ENCODE results near the gene C11orf65. TPM values are rescaled to one million over a fixed set of nuclear protein-coding genes. Genes with fewer than 3 reads are reported as not detected.

The C11orf65 gene
- total RNA-seq, 2 donors from 2014 or later, result 0.18 to 4.3 TPM

DNA sequence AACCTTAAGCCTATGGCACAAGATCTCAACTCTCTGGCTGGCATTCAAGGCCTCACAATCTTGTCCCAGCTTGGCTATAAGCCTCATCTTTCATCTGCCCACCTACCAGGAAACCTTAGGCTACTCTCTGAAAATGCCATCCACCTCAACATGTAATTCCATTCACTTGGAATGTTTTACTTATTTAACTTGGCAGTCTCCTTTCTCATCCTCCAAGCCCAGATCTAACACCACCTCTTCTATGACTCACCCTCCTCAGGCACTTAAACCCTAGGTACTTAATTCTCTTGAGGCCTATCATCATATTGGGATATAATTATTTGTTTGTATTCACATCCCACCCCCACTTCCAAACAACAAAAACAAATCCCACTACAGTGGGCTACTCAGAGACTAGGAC lies 15.8 kb upstream of the C11orf65 start:
- intact Hi-C loops (cut with DNase I), result no loop called here
- TF ChIP-seq, protein P1, sequence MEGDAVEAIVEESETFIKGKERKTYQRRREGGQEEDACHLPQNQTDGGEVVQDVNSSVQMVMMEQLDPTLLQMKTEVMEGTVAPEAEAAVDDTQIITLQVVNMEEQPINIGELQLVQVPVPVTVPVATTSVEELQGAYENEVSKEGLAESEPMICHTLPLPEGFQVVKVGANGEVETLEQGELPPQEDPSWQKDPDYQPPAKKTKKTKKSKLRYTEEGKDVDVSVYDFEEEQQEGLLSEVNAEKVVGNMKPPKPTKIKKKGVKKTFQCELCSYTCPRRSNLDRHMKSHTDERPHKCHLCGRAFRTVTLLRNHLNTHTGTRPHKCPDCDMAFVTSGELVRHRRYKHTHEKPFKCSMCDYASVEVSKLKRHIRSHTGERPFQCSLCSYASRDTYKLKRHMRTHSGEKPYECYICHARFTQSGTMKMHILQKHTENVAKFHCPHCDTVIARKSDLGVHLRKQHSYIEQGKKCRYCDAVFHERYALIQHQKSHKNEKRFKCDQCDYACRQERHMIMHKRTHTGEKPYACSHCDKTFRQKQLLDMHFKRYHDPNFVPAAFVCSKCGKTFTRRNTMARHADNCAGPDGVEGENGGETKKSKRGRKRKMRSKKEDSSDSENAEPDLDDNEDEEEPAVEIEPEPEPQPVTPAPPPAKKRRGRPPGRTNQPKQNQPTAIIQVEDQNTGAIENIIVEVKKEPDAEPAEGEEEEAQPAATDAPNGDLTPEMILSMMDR (IDR thresholded peaks at IDR 0.05), result no peak
- TF ChIP-seq POLR2AphosphoS5 (IDR thresholded peaks at IDR 0.05), result no peak
- TF ChIP-seq POLR2A (IDR thresholded peaks at IDR 0.05), result no peak
- DNase-seq (ENCODE audit: low spot score), result no peak
- no peaks in the 10 kb centered on the region for H3K27me3 ChIP-seq (replicated peaks; ENCODE audit: insufficient read depth)
- no peaks in the 10 kb centered on the region for H3K36me3 ChIP-seq
- no peaks in the 10 kb centered on the region for H3K4me1 ChIP-seq (replicated peaks)
- no peak overlapping the region for H3K27ac ChIP-seq
- H3K4me3 ChIP-seq, result no peak overlapping the region
- H3K9me3 ChIP-seq, result no peaks in the 10 kb centered on the region

DNA sequence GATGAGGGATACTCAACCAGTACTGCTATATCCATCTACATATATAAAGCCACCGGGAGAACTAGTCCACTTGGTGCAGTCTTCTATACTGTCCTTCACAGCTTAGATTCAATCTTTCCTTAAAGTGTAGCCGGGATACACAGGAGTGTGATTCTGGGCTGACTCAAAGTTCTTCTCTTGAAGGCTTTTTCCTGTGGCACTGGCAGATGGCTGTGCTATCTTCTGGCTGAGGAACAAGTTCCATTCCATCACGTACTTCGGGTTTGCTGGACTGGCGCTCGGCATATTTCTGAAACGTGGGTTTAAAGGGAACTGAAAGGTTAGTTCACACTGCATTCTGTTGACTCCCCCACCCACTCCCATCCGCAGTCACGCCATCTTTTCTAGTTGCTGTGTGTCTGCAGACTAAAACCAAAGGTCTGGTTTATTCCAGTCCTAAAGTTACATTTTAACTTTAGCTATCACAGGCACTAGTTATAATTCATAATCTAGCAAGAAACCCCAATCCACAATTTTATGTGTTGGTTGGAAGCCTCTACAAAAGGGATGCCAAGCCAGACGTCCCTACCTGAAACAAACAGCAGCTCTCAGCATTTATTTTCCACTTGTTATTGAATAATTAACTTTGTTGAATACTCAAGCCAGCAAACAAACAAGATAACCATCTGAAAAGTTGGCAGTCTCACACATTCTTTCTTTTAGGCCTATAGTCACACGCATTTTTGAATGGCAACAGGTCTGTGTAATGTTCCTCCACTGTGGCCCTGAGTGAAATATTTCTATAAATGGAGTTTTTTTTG lies 7.5 kb upstream of the C11orf65 start:
- DNase-seq (ENCODE audit: low spot score), result no peak
- no peaks in the 10 kb centered on the region for H3K4me1 ChIP-seq (replicated peaks)
- H3K27ac ChIP-seq, result no peak overlapping the region
- H3K9me3 ChIP-seq, result no peaks in the 10 kb centered on the region
- no peak overlapping the region for H3K4me3 ChIP-seq
- intact Hi-C loops (cut with DNase I), result no loop called here
- no peaks in the 10 kb centered on the region for H3K27me3 ChIP-seq (replicated peaks; ENCODE audit: insufficient read depth)
- H3K36me3 ChIP-seq, result peaks cover 0 to 4% of the 10 kb centered on the region in 2 donors
- TF ChIP-seq POLR2AphosphoS5 (IDR thresholded peaks at IDR 0.05) (no peak), POLR2A (IDR thresholded peaks at IDR 0.05) (no peak)
- TF ChIP-seq, protein P1 (IDR thresholded peaks at IDR 0.05), result no peak
- 77% methylated on average over 11 of the region's 11 CpGs for WGBS

DNA sequence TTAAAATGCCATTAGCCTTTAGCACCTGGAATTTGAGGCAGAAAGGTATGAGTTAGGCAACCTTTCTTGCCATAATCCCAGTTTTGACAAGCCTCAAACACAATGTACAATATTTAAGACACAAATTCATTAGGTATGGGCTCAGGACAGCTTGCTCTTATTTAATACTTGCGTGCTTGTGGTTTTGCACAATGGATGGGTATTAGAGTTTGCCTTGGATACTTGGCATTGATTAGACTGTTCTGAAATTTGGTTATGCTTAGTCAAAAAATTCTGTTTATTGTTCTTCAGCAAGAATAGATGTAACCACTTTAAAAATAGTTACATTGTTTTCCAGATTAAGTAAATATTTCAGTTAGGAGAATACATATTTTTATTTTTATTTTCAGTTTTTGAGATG lies 5.4 kb upstream of the C11orf65 start:
- Histone ChIP-seq H3K27ac (no peak overlapping the region), H3K27me3 (replicated peaks; ENCODE audit: insufficient read depth) (no peaks in the 10 kb centered on the region), H3K4me3 (no peak overlapping the region), H3K9me3 (no peaks in the 10 kb centered on the region), H3K36me3 (peaks cover 0 to 4% of the 10 kb centered on the region in 2 donors), H3K4me1 (replicated peaks) (no peaks in the 10 kb centered on the region)
- intact Hi-C loops (cut with DNase I), result no loop called here
- DNase-seq (ENCODE audit: low spot score), result no peak
- TF ChIP-seq, protein P1 (IDR thresholded peaks at IDR 0.05), result no peak
- TF ChIP-seq POLR2A (IDR thresholded peaks at IDR 0.05) (no peak), POLR2AphosphoS5 (IDR thresholded peaks at IDR 0.05) (no peak)
- WGBS, result 84% methylated on average over 1 of the region's 1 CpG

DNA sequence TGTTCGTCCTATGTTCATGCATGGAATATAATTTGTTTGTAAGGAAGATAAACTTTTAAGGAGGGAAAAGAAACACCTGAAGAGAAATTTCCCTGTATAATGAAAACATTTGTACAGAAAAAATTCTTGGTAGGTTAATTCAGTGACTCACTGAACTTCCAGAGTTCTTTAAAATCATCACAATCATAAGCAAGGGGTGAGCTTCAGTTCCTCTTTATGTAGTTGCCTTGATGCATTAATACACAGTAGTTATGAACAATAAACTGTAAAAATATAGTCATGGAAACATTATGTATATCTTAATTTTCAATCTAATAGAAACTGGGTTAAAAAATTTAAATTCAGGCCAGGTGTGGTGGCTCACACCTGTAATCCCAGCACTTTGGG lies 1.1 kb upstream of the C11orf65 start:
- no peak for DNase-seq (ENCODE audit: low spot score)
- Histone ChIP-seq H3K27me3 (replicated peaks; ENCODE audit: insufficient read depth) (no peaks in the 10 kb centered on the region), H3K4me1 (replicated peaks) (no peaks in the 10 kb centered on the region), H3K36me3 (no peaks in the 10 kb centered on the region), H3K9me3 (no peaks in the 10 kb centered on the region), H3K4me3 (no peak overlapping the region), H3K27ac (no peak overlapping the region)
- TF ChIP-seq POLR2A (IDR thresholded peaks at IDR 0.05), result no peak
- TF ChIP-seq, protein P1 (IDR thresholded peaks at IDR 0.05), result no peak
- TF ChIP-seq POLR2AphosphoS5 (IDR thresholded peaks at IDR 0.05), result no peak
- intact Hi-C loops (cut with DNase I), result loop anchor here (5.0 to 10.0 kb wide), 2 partner anchors 124 to 196 kb away; partner anchors contain the start of genes DDX10 and EXPH5
- WGBS, result 84% methylated on average over 1 of the region's 1 CpG

DNA sequence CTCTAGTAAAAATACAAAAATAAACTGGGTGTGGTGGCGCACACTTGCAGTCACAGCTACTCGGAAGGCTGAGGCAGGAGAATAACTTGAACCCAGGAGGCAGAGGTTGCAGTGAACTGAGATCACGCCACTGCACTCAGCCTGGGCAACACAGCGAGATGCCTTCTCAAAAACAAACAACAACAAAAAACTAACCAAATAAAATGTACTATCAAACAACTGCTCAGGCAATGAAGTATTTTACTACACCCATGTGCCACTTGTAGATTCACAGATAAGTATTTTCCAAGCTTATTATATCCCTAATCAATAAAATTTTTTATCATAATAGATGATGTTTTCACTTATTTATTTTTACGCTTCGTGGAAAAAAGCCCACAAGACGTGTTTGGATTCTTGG lies 924 bp downstream of the C11orf65 start:
- TF ChIP-seq, protein P1 (IDR thresholded peaks at IDR 0.05), result no peak
- TF ChIP-seq POLR2AphosphoS5 (IDR thresholded peaks at IDR 0.05), result no peak
- no peak for TF ChIP-seq POLR2A (IDR thresholded peaks at IDR 0.05)
- no peak for DNase-seq (ENCODE audit: low spot score)
- peak overlapping the region; percentile 99 for H3K27ac ChIP-seq
- 42% methylated on average over 7 of the region's 7 CpGs for WGBS
- no peaks in the 10 kb centered on the region for H3K36me3 ChIP-seq
- peak overlapping the region; percentile 52 to 65 for H3K4me3 ChIP-seq
- intact Hi-C loops (cut with DNase I), result loop anchor here (2.0 to 10.0 kb wide), 4 partner anchors 30 to 244 kb away; partner anchors contain the start of genes ATM, DDX10, EXPH5 and NPAT
- no peaks in the 10 kb centered on the region for H3K9me3 ChIP-seq
- H3K4me1 ChIP-seq (replicated peaks), result no peaks in the 10 kb centered on the region
- H3K27me3 ChIP-seq (replicated peaks; ENCODE audit: insufficient read depth), result no peaks in the 10 kb centered on the region

All from prostate gland (tissue), 2 donors.